GM19463 (cell line): ENCODE results near the gene ELN.

ENCODE experiments used
- ATAC-seq: cut with Tn5 transposase; IDR thresholded peaks from one replicate; pipeline ENCODE4 v1.9.1; 2021; ENCODE audit warnings: mild to moderate bottlenecking, moderate library complexity; ENCODE audit not compliant: unreplicated experiment

The ELN gene

DNA sequence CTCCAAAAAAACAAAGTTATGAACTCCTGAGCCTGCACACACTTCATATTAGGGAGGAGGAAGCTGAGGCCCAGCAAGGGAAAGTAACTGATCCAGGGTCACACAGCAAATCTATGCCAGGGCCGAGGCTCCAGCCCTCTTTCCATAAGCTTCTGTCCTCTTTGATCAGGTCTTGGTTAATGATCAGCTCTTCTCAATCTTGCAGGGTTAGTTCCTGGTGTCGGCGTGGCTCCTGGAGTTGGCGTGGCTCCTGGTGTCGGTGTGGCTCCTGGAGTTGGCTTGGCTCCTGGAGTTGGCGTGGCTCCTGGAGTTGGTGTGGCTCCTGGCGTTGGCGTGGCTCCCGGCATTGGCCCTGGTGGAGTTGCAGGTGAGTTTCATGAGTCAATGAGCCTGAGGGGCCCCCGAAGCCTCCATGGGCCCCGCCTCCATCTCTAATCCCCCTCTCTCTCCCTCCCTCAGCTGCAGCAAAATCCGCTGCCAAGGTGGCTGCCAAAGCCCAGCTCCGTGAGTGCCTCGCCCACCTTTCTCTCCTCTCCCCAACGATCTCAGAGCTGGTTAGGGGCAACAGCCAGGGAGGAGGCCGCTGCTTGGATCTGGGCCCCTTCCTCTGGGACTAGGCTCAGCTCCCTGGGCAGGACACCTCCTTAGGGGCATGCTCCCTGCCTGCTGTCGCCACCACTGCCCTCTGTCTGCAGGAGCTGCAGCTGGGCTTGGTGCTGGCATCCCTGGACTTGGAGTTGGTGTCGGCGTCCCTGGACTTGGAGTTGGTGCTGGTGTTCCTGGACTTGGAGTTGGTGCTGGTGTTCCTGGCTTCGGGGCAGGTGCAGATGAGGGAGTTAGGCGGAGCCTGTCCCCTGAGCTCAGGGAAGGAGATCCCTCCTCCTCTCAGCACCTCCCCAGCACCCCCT is 32.0 kb downstream of the ELN start:
- ATAC-seq = no peak

DNA sequence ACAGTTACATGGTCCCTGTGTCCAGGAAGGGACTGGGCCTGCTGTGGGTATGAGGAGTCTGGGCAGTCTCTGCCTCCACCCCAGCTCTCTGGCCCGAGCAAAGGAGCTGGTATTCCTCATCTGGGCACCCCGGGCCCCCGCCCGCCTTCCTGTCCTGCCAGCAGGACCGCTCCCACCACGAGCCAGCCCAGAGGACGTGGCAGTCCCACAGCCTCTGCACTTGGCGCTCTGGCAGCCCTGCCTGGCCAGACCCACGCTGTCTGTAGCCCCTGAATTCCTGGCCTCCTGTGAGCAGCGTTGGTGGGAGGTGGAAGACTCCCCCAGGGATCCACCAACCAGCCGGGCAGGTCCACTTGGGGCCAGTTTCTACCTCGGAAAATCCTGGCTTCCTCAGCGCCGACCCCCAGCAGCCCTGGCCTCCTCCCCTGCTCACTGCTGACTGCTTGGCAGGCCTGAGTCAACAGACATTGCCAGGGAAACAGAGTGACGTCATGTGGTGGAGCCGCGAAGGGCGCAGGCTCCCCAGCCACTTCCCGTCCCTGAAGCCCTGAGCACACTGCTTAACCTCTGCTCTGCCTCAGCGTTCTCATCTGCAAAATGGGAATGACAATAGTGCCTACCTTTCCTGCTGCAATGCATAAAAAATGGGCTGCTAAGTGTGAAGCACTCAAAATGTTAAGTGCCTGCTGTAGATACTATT is 34.0 kb downstream of the ELN start:
- no peak for ATAC-seq

DNA sequence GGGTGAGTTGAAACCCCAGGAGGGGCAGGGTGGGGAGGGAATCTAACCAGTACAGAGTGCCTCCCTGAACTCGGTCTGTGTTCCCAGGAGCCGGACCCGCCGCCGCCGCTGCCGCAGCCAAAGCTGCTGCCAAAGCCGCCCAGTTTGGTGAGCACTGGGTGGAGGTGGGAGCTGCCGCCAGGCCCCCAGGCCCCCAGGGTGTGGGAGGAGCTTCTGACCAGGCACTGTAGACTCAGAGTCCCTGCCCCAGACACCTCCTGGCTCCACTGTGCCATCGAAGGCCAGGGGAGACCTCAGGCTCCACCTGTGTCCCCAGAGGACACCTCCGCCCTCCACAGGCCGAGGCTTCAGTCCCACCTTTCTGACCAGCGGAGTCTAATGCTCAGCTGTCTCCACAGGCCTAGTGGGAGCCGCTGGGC is 35.3 kb downstream of the ELN start:
- ATAC-seq = no peak

DNA sequence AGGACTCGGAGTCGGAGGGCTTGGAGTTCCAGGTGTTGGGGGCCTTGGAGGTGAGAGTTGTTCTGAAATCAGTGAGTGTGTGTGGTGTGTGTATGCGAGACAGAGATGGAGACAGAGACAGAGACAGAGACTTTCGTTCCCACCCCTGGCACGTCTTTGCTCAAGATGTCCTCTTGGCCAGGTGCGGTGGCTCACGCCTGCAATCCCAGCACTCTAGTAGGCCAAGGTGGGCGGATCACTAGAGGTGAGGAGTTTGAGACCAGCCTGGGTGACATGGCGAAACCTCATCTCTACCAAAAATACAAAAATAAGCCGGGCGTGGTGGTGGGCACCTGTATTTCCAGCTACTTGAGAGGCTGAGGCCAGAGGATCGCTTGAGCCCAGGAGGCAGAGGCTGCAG is 35.7 kb downstream of the ELN start:
- ATAC-seq = no peak

- no peak for ATAC-seq
These were observed 36.7 kb downstream of the ELN start for GRCh38 chr7:74064696-74065095.

- no peak for ATAC-seq
These were observed 38.7 kb downstream of the ELN start for GRCh38 chr7:74066626-74067025.

DNA sequence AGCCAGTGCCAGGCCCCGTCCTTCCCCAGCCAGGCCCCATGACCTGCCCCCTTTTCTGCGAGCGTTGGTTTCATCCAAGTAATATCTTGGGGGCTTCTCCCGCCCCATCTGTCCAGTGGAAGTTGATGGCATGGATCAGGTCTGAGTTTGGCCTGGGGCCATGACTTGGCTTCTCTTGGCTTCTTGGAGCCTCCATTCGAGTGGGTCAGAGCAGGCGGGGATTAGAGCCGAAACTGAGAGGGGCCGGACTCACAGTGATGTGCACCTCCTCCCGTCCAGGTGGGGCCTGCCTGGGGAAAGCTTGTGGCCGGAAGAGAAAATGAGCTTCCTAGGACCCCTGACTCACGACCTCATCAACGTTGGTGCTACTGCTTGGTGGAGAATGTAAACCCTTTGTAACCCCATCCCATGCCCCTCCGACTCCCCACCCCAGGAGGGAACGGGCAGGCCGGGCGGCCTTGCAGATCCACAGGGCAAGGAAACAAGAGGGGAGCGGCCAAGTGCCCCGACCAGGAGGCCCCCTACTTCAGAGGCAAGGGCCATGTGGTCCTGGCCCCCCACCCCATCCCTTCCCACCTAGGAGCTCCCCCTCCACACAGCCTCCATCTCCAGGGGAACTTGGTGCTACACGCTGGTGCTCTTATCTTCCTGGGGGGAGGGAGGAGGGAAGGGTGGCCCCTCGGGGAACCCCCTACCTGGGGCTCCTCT is 40.6 kb downstream of the ELN start:
- ATAC-seq = no peak

- ATAC-seq = no peak
These were observed 41.1 kb downstream of the ELN start for GRCh38 chr7:74069086-74069541.

- no peak for ATAC-seq
These were observed 42.0 kb downstream of the ELN start for GRCh38 chr7:74069790-74070618.

GRCh38 chr7:74070619-74070921 is 42.6 kb downstream of the ELN start:
- ATAC-seq = no peak

GRCh38 chr7:74071121-74071520 is 43.1 kb downstream of the ELN start:
- no peak for ATAC-seq

DNA sequence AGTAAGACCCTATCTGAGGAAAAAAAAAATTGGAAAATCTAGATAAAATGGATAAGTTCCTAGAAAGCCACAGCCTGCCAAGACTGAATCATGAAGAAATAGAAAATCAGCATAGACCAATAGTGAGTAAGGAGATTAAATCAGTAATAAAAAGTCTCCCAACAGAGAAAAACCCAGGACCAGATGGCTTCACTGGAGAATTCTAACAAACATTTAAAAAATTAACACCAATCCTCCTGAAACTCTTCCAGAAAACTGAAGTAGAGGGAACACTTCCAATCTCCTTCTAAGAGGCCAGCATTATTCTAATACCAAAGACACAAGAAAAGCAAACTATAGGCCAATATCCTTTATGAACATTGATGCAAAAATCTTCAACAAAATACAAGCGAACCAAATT is 46.8 kb downstream of the ELN start:
- no peak for ATAC-seq

DNA sequence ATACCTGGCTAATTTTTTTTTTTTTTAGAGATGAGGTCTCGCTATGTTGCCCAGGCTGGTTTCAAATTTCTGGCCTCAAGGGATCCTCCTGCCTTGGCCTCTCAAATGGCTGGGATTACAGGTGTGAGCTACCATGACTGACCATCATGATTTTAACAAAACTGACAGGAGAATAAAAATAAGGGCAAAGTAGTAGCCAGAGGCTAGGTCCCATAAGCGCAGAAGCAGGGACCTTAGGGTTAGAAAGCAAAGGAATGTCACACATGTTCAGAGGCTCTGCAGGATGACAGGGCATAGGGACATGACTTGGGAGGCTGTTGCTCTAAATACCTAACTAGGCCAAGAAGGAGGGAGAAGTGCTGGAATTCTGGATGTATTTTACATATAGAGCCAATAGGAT is 50.5 kb downstream of the ELN start:
- ATAC-seq = no peak

- no peak for ATAC-seq
These were observed 54.8 kb downstream of the ELN start for GRCh38 chr7:74082770-74083116.

DNA sequence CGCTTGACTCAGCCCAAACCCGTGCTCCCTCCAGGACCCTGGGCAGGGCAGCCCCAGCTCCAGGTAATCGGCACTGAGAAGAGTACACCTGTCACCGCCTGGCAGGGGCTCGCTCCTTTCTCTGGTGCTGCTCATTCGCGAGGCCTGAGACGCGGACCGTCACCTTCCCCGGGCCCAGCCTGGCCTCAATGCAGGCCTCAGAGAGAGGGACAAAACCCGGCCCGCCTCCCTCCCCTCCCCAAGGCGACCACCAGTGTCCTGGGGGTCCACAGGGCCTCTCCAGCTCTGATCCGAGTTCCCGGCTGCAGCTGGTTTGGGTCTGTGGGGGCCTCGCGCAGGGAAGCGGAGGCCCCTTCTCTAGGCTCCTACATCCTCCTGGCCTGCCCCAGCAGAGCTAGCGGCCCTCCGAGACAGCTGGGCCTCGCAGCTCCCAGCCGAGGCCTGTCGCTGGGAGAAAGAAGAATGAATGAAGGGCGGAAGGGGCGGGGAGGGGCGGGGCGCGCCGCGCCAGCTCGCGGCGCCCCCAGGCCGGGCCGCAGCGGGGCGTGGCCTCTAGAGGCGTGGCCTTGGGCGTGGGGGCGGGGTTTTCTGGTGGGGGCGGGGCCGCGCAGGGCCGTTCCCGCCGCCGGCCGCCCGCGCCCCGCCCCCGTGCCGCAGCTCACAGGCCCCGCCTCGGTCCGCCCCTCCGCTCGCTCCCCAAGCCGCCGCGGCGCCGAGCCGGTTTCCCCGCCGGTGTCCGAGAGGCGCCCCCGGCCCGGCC is 55.3 kb downstream of the ELN start, which contains the start of gene LIMK1:
Gene LIMK1 (plus strand): TSS at position 688 of the 760 bp plus-strand sequence. CDS start 187 bp downstream, outside the sequence.
- ATAC-seq = peak; percentile 68

DNA sequence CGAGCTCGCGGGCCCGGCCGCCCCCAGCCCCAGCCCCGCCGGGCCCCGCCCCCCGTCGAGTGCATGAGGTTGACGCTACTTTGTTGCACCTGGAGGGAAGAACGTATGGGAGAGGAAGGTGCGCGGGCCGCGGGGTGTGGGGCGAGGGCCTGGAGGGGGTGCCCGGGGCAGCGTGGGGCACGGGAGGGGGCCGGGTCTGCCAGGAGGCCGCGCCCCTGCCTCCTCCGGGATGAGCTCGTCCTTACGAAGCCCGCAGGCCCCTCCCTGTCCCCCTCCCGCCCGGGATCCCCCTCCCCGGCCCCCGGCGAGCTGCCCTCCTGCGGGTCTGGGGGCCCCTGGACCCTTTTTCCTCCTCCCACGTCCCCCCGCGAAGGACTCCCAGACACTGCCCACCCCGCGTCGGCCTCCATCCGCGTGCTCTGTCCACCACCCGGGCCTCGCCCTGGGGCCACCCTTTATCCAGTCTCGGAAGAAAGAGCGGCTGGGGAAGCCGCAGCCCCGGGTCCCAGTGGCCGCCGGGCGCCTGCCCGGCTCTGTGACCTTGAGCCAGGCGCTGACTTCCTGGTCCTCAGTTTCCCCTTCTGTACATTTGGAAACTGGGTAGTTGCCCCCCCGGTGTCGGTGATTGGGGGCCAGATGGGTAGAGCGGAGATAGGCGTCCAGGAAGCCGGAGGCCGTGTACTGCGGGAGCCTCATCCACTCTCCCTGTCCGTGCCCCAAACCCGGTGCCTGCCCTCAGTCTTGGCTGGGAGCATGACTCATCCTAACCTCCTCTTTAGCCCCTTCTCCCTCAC is 56.2 kb downstream of the ELN start:
- ATAC-seq = peak; percentile 31

DNA sequence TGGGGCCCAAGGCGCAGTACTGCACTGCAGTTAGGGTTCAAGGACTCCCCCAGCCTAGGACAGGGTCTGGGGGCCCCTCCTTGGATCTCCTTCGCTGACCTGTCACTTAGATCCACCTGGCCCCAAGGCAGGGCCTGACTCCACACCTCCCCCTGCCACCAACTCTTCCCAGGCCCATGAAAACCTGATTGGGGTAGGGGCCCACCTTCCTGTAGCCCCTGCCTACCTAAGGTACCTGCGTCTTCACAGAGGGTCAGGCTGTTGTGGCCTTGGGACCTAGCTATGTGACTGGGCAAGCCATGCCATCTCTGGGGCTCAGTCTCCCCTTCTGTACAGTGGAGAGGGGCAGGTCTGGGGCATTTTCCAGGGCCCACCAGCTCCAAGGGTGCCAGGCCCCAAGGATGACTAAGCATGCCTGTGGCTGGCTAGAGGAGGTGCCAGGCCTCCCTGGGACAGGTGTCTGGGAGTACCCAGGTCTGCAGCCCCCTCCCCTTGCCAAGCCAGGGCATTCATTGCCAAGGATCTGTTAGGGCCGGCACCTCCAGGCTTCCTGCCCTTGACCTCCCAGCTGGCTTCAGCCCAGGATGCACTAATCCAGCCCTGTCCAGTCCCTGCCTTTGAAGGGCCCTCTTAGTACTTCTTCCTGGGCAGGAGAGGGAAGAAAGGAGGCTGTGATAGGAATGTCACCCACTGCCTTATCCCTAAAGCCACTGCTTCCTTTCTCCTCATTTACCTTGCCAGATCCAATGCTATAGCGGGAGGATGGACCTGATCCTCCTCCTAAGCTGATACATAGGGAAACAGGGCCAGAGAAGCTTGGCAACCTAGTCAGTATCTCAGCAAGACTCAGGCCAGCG is 57.0 kb downstream of the ELN start:
- no peak for ATAC-seq

- no peak for ATAC-seq
These were observed 59.9 kb downstream of the ELN start for GRCh38 chr7:74087791-74088453.
